HG03469 (cell line): Measurements from ENCODE around the gene FHIP2A.
"Not testable (repeated sequence)": the region's sequence is repeated elsewhere in the genome, so short reads cannot be mapped to it uniquely, and the experiment has no call there.

ENCODE experiments used
- ATAC-seq: cut with Tn5 transposase; IDR thresholded peaks from one replicate; pipeline ENCODE4 v1.9.1; 2021; ENCODE audit warnings: mild to moderate bottlenecking, moderate library complexity, moderate number of reproducible peaks; ENCODE audit not compliant: unreplicated experiment

The FHIP2A gene

GRCh38 chr10:114856544-114857287, 35.1 kb downstream of the FHIP2A start:
- ATAC-seq: no peak

- ATAC-seq: not testable (repeated sequence)
Observed at GRCh38 chr10:114857288-114857565, 35.6 kb downstream of the FHIP2A start.

GRCh38 chr10:114857922-114858629, 36.5 kb downstream of the FHIP2A start:
- no peak for ATAC-seq

- ATAC-seq: no peak
Observed at GRCh38 chr10:114859222-114859621, 37.6 kb downstream of the FHIP2A start.

- ATAC-seq: no peak
Observed at GRCh38 chr10:114862456-114862855, 40.9 kb downstream of the FHIP2A start.

- ATAC-seq: no peak
Observed at GRCh38 chr10:114867365-114867764, 45.8 kb downstream of the FHIP2A start.

- no peak for ATAC-seq
Observed at GRCh38 chr10:114868870-114869519, 47.4 kb downstream of the FHIP2A start.

GRCh38 chr10:114869520-114869892, 47.9 kb downstream of the FHIP2A start:
- ATAC-seq: no peak

GRCh38 chr10:114870486-114870885, 48.9 kb downstream of the FHIP2A start:
- no peak for ATAC-seq

- no peak for ATAC-seq
Observed at GRCh38 chr10:114871379-114871778, 49.8 kb downstream of the FHIP2A start.
